Epithelial cell of prostate (primary cell): ENCODE results near the gene CFAP46.
"Not testable (repeated sequence)": the region's sequence is repeated elsewhere in the genome, so short reads cannot be mapped to it uniquely, and the experiment has no call there.

Experiments used
- DNase-seq: peaks from one replicate; pipeline ENCODE4 v3.0.0-alpha.2; 2011; ENCODE audit warnings: low read depth, low spot score
- H3K27ac ChIP-seq: fragments of 450-650 bp; 2 replicates; pipeline ENCODE4 v1.5.1; 2017; ENCODE audit warnings: mild to moderate bottlenecking

CFAP46 gene

GRCh38 chr10:132931258-132932250 lies 10.8 kb downstream of the CFAP46 start:
- not testable (repeated sequence) for H3K27ac ChIP-seq, DNase-seq

- H3K27ac ChIP-seq, DNase-seq: not testable (repeated sequence)
Measured at GRCh38 chr10:132930701-132931100, 11.7 kb downstream of the CFAP46 start.

GRCh38 chr10:132929953-132930548 lies 12.3 kb downstream of the CFAP46 start:
- no peak for DNase-seq
- no peak overlapping the region for H3K27ac ChIP-seq

- no peak overlapping the region for H3K27ac ChIP-seq
Measured at GRCh38 chr10:132929480-132929879, 12.9 kb downstream of the CFAP46 start.

GRCh38 chr10:132928261-132928660 lies 14.1 kb downstream of the CFAP46 start:
- no peak for DNase-seq
- no peak overlapping the region for H3K27ac ChIP-seq

More at GRCh38 chr10:132929480-132929879, 12.9 kb downstream of the CFAP46 start:
- no peak for DNase-seq

DNA sequence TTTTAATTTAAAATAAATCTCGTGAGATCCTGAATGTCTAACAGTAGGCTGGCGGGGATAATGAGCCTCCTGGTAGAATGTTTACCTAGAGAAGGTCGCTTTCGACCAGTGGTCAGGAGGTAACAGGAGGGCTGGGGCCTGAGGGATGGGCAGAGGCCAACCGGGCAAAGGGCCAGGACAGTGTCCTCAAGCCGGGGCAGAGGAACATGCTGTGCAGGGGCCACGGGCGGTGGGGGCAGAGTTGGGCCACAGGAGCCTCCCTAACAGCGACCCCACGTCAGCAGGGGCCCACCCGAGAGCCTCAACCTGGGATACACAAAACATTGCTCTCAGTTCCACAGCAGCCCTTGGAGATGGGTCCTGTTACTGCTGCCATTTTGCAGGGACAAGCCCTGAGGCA lies 14.5 kb downstream of the CFAP46 start:
- no peak overlapping the region for H3K27ac ChIP-seq
- no peak for DNase-seq

GRCh38 chr10:132926777-132927650 lies 15.4 kb downstream of the CFAP46 start:
- H3K27ac ChIP-seq = no peak overlapping the region
- DNase-seq = no peak

GRCh38 chr10:132926070-132926469 lies 16.3 kb downstream of the CFAP46 start:
- H3K27ac ChIP-seq = no peak overlapping the region
- DNase-seq = no peak

DNA sequence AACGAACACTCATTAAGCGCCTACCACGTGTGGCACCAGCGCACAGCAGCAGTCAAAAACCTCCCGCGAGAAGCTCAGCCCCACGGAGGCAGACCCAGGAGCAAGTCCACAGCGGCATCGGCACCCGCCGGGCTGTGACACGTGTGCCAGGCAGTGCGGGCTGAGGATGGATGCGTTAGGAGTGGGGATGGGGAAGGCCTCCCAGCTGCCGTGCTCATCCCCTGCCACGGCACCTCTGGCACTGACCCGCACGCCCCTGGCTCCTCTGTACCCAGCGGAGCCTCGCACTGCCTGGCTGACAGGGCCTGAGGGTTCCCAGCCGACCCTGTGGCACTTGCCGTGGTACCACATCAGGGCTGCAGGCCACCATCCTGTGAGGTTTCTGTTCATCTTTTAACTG lies 16.8 kb downstream of the CFAP46 start:
- no peak for DNase-seq
- no peak overlapping the region for H3K27ac ChIP-seq

- no peak overlapping the region for H3K27ac ChIP-seq
- DNase-seq = no peak
Measured at GRCh38 chr10:132925071-132925561, 17.3 kb downstream of the CFAP46 start.

DNA sequence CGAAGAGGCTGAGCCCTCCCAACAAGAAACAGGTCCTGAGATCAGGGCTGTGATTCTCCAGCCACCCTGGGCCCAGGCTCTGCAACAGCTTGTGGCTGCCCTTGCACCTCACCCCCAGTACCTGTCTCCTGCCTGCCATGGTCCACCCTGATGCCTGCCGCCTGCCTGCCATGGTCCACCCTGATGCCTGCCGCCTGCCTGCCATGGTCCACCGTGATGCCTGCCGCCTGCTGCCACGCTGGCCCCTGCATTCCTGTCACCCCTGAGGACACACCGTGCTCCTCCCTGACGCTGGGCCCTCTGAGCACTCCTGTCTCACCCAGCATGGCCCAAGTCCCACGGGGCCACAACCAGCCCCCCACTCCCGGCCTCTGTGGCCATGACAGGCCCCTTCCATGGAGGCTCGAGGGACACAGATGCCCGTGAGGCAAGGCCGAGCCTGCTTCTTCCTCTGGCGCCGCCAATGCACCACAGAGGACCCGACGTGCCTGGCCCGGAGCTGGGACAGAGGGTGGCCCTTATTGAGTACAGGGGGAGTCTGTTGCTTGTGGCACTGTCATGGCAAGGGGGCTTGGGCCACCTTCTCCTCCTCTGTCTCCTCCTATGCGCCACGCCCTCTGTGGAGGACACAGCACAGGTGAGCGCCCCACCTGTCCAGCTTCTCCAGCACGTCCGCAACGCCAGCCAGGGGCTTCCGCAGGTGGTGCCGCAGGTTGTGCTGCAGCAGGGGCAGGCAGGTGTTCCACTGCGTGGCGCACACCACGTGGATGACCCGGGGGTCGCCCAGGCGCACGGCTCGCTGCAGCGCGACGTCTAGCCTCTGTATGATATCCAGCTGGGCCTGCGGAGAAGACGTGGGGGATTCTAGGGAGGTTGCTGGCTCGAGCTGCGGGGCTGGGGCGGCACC lies 18.1 kb downstream of the CFAP46 start:
- no peak for DNase-seq
- H3K27ac ChIP-seq = no peak overlapping the region

GRCh38 chr10:132923384-132923783 lies 19.0 kb downstream of the CFAP46 start:
- not testable (repeated sequence) for H3K27ac ChIP-seq, DNase-seq

DNA sequence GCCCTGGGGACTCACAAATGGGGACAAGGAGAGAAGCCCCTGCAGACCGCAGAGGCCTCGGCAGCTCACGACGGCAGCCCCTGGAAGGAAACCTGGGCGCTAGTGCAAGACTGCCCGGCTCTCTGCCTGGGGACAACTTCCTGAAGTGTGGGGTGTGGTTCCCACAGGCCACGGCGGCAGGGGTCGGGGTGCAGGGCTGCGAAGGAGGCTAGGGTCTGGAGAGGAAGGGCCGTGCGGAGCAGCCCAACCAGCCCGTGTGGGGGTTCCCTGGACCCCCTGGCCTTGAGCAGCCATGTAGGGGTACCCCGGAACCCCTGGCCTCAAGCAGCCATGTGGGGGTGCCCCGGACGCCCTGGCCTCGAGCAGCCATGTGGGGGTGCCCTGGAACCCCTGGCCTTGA lies 19.5 kb downstream of the CFAP46 start:
- DNase-seq = no peak
- H3K27ac ChIP-seq = no peak overlapping the region

DNA sequence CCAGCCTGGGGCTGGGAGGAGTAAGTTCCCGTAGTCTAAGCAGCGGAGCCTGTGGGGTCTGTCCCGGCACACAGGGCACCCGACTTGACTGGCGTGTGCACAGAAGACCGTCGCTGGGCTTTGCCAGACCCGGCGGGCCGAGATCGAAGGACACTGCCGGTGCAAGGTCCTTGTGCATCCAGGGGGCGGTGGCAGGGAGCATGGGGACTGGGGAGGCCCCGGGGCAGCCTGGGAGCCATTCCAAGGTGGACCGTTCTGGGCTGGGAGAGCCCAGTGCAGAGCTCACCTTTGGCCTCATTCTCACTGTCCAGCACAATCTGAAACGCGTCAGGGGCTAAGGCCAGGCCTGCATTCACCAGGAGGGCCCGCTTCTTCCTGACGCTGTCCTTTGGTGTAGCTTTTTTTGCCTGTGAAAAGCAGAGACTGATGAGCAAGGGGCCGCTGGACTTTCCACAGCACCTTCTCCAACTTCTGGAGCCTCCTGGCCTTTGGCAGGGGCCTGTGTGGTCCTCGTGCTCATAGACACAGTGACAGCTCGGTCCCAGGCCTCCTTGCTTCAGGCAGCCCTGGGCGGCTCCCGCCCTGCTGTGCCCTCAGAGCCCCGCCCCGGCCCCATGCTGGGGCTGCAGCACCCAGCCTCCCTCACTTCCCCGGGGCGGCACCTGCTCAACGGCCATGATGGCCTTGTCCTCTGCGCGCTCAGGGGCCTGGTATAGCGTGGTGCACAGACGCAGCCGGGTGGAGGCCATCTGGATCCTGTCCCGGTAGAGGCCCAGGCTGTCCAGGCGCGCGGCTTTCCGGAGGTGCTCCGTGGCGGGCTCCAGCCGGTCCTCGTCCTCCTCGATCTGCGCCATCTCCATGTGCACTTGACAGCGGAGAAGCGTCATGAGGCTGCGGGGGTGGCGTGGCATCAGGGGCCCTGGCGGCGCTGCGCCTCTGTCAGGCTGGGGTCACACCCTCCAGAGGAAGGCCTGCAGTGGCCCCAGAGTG lies 20.3 kb downstream of the CFAP46 start:
- DNase-seq = no peak
- H3K27ac ChIP-seq = no peak overlapping the region

- H3K27ac ChIP-seq = no peak overlapping the region
- DNase-seq = no peak
Measured at GRCh38 chr10:132921086-132921485, 21.3 kb downstream of the CFAP46 start.

DNA sequence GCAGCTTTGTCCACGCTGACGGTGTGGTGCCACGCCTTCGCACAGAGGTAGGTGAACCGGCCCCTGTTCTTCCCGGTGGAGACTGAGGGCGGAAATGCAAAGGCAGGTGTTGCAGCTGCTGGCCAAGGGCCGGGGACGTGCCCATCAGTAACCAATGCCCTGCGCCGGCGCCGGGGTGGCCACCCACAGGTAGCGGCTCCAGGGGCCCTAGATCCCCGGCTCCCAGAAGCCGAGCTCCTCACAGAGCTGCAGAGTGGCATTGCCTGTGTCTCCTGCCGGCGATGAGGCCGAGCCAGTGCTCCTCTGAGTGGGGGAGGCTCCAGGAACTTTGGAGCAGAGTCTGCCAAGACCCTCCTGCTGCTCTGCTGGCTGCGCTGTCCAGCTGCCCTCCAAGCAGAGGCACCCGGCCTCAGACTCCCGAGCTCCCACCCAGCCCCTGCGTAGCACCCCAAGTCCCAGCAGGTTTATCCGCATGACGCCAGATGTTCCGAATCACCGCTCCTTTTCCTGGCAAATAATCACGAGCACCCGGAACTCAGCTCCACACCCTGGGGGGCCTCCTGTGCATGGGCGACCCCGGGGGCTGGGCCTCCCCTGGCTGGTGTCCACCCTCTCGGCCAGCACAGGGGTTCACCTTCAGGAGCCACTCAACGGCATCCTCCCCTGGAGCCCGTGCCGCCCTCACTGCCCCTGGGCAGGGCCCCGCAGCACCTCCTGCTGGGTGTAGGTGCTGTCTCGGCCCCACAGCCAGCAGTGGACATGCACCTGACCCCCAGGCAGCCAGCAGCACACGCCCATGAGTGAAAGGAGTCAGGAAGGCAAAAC lies 22.1 kb downstream of the CFAP46 start:
- H3K27ac ChIP-seq = no peak overlapping the region
- DNase-seq = no peak

- no peak overlapping the region for H3K27ac ChIP-seq
Measured at GRCh38 chr10:132919374-132920100, 22.8 kb downstream of the CFAP46 start.

More at GRCh38 chr10:132919374-132920100, 22.8 kb downstream of the CFAP46 start:
- no peak for DNase-seq
